OCI-LY3 (cell line): ENCODE results near the gene IFI6.

ENCODE experiments used
- EZH2phosphoT487 ChIP-seq: fragments of 200-600 bp; shearing (Covaris generic); IDR thresholded peaks from 2 replicates; pipeline ENCODE4 v1.6.1; 2018; ENCODE audit warnings: antibody characterized with exemption, mixed run types, low read depth
- TF ChIP-seq, protein P1 (sequence below): fragments of 200-600, 300-600 bp; sonication (generic); IDR thresholded peaks from 2 replicates; pipeline ENCODE4 v1.5.1; 2014; ENCODE audit warnings: antibody characterized with exemption, low read length, low read depth

DNA sequence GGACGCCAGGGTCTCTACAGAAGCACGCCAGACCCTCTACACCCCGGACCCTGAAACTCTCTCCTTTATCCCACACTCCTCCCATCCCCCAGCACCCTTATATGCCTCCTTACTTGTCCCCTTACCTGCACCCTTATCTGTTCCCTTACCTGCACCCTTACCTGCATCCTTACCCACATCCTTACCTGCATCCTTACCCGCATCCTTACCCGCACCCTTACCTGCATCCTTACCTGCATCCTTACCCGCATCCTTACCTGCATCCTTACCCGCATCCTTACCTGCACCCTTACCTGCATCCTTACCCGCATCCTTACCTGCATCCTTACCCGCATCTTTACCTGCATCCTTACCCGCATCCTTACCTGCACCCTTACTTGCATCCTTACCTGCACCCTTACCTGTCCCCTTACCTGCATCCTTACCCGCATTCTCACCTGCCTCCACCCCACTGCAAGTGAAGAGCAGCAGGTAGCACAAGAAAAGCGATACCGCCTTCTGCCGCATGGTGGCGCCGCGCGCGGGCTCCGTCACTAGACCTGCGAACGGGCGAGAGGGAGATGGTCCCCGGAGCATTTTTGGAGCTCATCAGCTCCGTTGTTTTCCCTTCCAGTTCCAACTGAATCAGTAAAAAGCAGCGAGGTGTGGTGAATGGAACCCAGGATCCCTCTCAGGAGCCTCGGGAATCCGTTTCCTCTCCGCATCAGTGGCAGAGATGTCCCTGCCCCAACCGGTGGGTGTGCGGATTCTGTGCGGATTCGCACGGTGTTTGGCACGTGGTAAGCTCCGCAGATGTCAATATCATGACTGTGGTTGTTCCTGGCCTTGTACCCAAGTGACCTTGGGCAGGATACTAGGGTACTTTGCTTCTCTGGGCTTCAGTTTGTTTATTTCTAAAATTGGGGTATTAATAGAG lies 2.9 kb downstream of the IFI6 start:
- no peak for TF ChIP-seq EZH2phosphoT487
- TF ChIP-seq, protein P1, sequence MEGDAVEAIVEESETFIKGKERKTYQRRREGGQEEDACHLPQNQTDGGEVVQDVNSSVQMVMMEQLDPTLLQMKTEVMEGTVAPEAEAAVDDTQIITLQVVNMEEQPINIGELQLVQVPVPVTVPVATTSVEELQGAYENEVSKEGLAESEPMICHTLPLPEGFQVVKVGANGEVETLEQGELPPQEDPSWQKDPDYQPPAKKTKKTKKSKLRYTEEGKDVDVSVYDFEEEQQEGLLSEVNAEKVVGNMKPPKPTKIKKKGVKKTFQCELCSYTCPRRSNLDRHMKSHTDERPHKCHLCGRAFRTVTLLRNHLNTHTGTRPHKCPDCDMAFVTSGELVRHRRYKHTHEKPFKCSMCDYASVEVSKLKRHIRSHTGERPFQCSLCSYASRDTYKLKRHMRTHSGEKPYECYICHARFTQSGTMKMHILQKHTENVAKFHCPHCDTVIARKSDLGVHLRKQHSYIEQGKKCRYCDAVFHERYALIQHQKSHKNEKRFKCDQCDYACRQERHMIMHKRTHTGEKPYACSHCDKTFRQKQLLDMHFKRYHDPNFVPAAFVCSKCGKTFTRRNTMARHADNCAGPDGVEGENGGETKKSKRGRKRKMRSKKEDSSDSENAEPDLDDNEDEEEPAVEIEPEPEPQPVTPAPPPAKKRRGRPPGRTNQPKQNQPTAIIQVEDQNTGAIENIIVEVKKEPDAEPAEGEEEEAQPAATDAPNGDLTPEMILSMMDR = peak; percentile 47
